Transverse colon (tissue), 4 donors: ENCODE results near the gene MROH7.

Experiments
- CTCF ChIP-seq, 5 experiments: fragments of 200-600 bp in 3 of 5; fragments of 450-650 bp in 2 of 5; sonication (generic) in 3 of 5; IDR thresholded peaks; 1 replicate in 2 of 5; 2 replicates in 3 of 5; pipeline ENCODE4 v1.5.1; 2016 to 2017; ENCODE audit warnings: antibody characterized with exemption in 5 of 5, inconsistent platforms in 3 of 5, mild to moderate bottlenecking in 2 of 5, moderate library complexity in 1 of 5
- POLR2A ChIP-seq: fragments of 450-650 bp; IDR thresholded peaks from one replicate; pipeline ENCODE4 v1.6.1; 2016; ENCODE audit warnings: antibody characterized with exemption, mild to moderate bottlenecking, moderate library complexity
- POLR2AphosphoS5 ChIP-seq, 3 donors: sonication (generic); formaldehyde crosslinking; IDR thresholded peaks; one replicate each; pipeline ENCODE4 v1.6.1; 2016; ENCODE audit warnings: antibody characterized with exemption in 3 of 3

GRCh38 chr1:54710841-54711240 is 69.3 kb downstream of the MROH7 start:
- TF ChIP-seq POLR2AphosphoS5 (IDR thresholded peaks at IDR 0.05) (no peak), POLR2A (no peak), CTCF (IDR thresholded peaks at IDR 0.05) (no peak)
